HL-60 (cell line): ENCODE data around the gene ORC5.

Experiments
- CTCF ChIP-seq: IDR thresholded peaks from one replicate; pipeline ENCODE4 v1.5.1; 2011; ENCODE audit warnings: low read length, control low read depth, inconsistent platforms; ENCODE audit not compliant: insufficient read depth
- POLR2AphosphoS5 ChIP-seq: IDR thresholded peaks from 2 replicates; pipeline ENCODE4 v1.6.1; 2012; ENCODE audit warnings: low read depth
- REST ChIP-seq: IDR thresholded peaks from 2 replicates; pipeline ENCODE4 v1.6.1; 2012; ENCODE audit warnings: low read depth; ENCODE audit not compliant: insufficient replicate concordance
- SPI1 ChIP-seq: IDR thresholded peaks from 2 replicates; pipeline ENCODE4 v1.6.1; 2012; ENCODE audit warnings: low read depth, mild to moderate bottlenecking, borderline replicate concordance

GRCh38 chr7:104137511-104137910, 70.3 kb downstream of the ORC5 start:
- TF ChIP-seq CTCF (no peak), REST (no peak), POLR2AphosphoS5 (no peak), SPI1 (no peak)
